HEK293T (cell line): ENCODE data around the gene ZNF683.

Experiments used
- ARNT ChIP-seq: fragments of 450-650 bp; IDR thresholded peaks from 2 replicates; pipeline ENCODE4 v1.6.1; 2017; ENCODE audit warnings: mild to moderate bottlenecking
- BHLHE40 ChIP-seq: fragments of 450-650 bp; IDR thresholded peaks from 2 replicates; pipeline ENCODE4 v1.6.1; 2016; ENCODE audit warnings: mild to moderate bottlenecking, moderate library complexity, borderline replicate concordance
- ELF4 ChIP-seq: fragments of 450-650 bp; IDR thresholded peaks from 2 replicates; pipeline ENCODE4 v1.6.1; 2017; ENCODE audit warnings: antibody characterized with exemption
- FOXA1 ChIP-seq: fragments of 450-650 bp; IDR thresholded peaks from 2 replicates; pipeline ENCODE4 v1.6.1; 2016; ENCODE audit warnings: mild to moderate bottlenecking
- FOXM1 ChIP-seq: fragments of 450-650 bp; IDR thresholded peaks from 2 replicates; pipeline ENCODE4 v1.6.1; 2017; ENCODE audit warnings: mild to moderate bottlenecking, borderline replicate concordance
- HDGF ChIP-seq: fragments of 450-650 bp; IDR thresholded peaks from 2 replicates; pipeline ENCODE4 v1.6.1; 2017; ENCODE audit warnings: antibody characterized with exemption, borderline replicate concordance
- L3MBTL2 ChIP-seq: fragments of 450-650 bp; conservative IDR thresholded peaks from 2 replicates; pipeline ENCODE4 v1.6.1; 2016; ENCODE audit warnings: mild to moderate bottlenecking
- PKNOX1 ChIP-seq: fragments of 450-650 bp; IDR thresholded peaks from 2 replicates; pipeline ENCODE4 v1.6.1; 2016
- SP1 ChIP-seq: fragments of 450-650 bp; IDR thresholded peaks from 2 replicates; pipeline ENCODE4 v1.6.1; 2017
- TARDBP ChIP-seq: fragments of 450-650 bp; IDR thresholded peaks from 2 replicates; pipeline ENCODE4 v1.6.1; 2016

DNA sequence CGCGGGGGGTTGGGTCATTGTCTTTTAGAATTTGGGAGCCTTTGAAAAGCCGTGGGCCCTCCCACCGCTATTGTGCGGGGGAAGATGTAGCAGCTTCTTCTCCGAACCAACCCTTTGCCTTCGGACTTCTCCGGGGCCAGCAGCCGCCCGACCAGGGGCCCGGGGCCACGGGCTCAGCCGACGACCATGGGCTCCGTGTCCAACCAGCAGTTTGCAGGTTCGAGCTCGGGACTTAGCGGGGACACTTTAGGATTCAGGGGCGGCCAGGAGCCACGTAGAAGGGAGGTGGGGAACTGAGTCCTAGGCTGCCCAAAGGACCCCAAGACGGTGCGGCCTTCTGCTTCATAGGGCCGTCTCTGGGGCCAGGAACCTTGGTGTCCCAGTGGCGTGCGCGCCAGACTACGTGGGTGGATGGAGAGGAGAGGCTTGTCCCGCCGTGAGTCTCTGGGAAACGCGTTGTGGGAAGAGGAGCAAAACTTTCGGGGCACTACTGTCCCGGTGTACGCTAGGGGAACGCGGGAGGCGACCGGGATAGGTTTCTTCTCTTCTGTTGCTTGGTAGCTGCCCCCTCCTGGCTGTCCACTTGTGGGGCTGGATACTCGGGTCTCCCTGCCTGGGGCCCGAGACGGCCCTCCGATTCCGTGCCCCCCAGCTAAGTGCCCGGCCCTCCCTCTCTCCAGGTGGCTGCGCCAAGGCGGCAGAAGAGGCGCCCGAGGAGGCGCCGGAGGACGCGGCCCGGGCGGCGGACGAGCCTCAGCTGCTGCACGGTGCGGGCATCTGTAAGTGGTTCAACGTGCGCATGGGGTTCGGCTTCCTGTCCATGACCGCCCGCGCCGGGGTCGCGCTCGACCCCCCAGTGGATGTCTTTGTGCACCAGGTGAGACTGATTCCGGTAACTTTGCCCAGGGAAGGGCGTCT, 38.4 kb upstream of the ZNF683 start, which contains the start of gene LIN28A:
- TF ChIP-seq PKNOX1 (no peak), ELF4 (no peak), FOXM1 (no peak), FOXA1 (no peak), SP1 (no peak), L3MBTL2 (no peak), BHLHE40 (no peak), HDGF (no peak), ARNT (no peak), TARDBP (no peak)
